GM19043 (cell line): ENCODE data around the gene FAM174C.

ENCODE experiments used
- ATAC-seq: cut with Tn5 transposase; IDR thresholded peaks from one replicate; pipeline ENCODE4 v1.9.1; 2021; ENCODE audit warnings: low read depth; ENCODE audit not compliant: unreplicated experiment

The FAM174C gene

GRCh38 chr19:1283917-1284292, 8.6 kb downstream of the FAM174C start:
- ATAC-seq = no peak

- ATAC-seq = no peak
These were observed 9.1 kb downstream of the FAM174C start for GRCh38 chr19:1284293-1284978.

GRCh38 chr19:1284979-1285736, 9.8 kb downstream of the FAM174C start:
- ATAC-seq = no peak

GRCh38 chr19:1285737-1286360, 10.5 kb downstream of the FAM174C start, which contains the start of gene EFNA2:
EFNA2 (plus strand) TSS chr19:1285873; CDS start chr19:1286169, 296 bp downstream.
- ATAC-seq = no peak

GRCh38 chr19:1286487-1287353, 11.4 kb downstream of the FAM174C start:
- no peak for ATAC-seq

GRCh38 chr19:1287354-1288225, 12.3 kb downstream of the FAM174C start:
- ATAC-seq = no peak

- ATAC-seq = no peak
These were observed 12.9 kb downstream of the FAM174C start for GRCh38 chr19:1288226-1288612.

GRCh38 chr19:1288833-1289685, 13.7 kb downstream of the FAM174C start:
- no peak for ATAC-seq

GRCh38 chr19:1289686-1290025, 14.3 kb downstream of the FAM174C start:
- no peak for ATAC-seq

- no peak for ATAC-seq
These were observed 14.9 kb downstream of the FAM174C start for GRCh38 chr19:1290196-1290702.

GRCh38 chr19:1290703-1291651, 15.6 kb downstream of the FAM174C start:
- ATAC-seq = no peak

- ATAC-seq = no peak
These were observed 16.6 kb downstream of the FAM174C start for GRCh38 chr19:1291761-1292418.

GRCh38 chr19:1292419-1293151, 17.3 kb downstream of the FAM174C start:
- no peak for ATAC-seq

GRCh38 chr19:1293782-1294604, 18.7 kb downstream of the FAM174C start:
- no peak for ATAC-seq

GRCh38 chr19:1294688-1295087, 19.4 kb downstream of the FAM174C start:
- ATAC-seq = no peak
